A549 (cell line): ENCODE results near the gene SH3RF1. TPM values are rescaled to one million over a fixed set of nuclear protein-coding genes. Genes with fewer than 3 reads are reported as not detected.

Experiments
- ATAC-seq, 2 experiments: fragments of 200-7000 bp in 1 of 2; fragments of >200 bp in 1 of 2; cut with Nextera tagmentation in 1 of 2; cut with Tn5 transposase in 1 of 2; 3 replicates each; pipeline versions ENCODE4 v1.8.0 to v1.9.1; 2018 to 2020; ENCODE audit warnings: mild to moderate bottlenecking in 1 of 2, moderate library complexity in 1 of 2
- CTCF ChIA-PET: fragments of 300-600 bp; sonication (Branson Sonifier 250); formaldehyde crosslinking; extraction: SDS; loops from one replicate; lab custom pipeline; 2021; ENCODE audit warnings: antibody characterized with exemption, inconsistent platforms; lab: Yijun Ruan, JAX
- POLR2A ChIA-PET: fragments of 350-600 bp; formaldehyde crosslinking; extraction: SDS; loops from one replicate; lab custom pipeline; 2021; ENCODE audit warnings: antibody characterized with exemption, inconsistent platforms; lab: Yijun Ruan, JAX
- DNase-seq, 2 experiments: peaks; one replicate each; pipeline versions ENCODE4 v3.0.0 to v3.0.0-alpha.2; 2011 to 2016; ENCODE audit warnings: low read depth in 1 of 2, low spot score in 1 of 2
- FAIRE-seq: peaks from 2 replicates; lab custom pipeline; 2011; peaks lifted over from hg19 to GRCh38; lab: Jason Lieb, UNC
- H3K27ac ChIP-seq, 2 experiments: fragments of >200 bp; sonication (Bioruptor Twin); formaldehyde crosslinking; 3 replicates each; pipeline ENCODE4 v1.5.1; 2016 to 2017
- H3K4me1 ChIP-seq: fragments of >200 bp; sonication (Bioruptor Twin); formaldehyde crosslinking; 3 replicates; pipeline ENCODE4 v1.6.1; 2016
- H3K4me2 ChIP-seq: fragments of >200 bp; sonication (Bioruptor Twin); formaldehyde crosslinking; 3 replicates; pipeline ENCODE4 v1.6.1; 2016
- H3K4me3 ChIP-seq: fragments of >200 bp; sonication (Bioruptor Twin); formaldehyde crosslinking; 3 replicates; pipeline ENCODE4 v1.5.1; 2016
- H3K9me3 ChIP-seq: fragments of >200 bp; sonication (Bioruptor Twin); formaldehyde crosslinking; 3 replicates; pipeline ENCODE4 v1.6.1; 2016
- CHD4 ChIP-seq: fragments of 200-600 bp; sonication (generic); IDR thresholded peaks from 2 replicates; pipeline ENCODE4 v1.6.1; 2016; ENCODE audit warnings: antibody characterized with exemption, mild to moderate bottlenecking, borderline replicate concordance
- EHMT2 ChIP-seq: fragments of 200-600 bp; sonication (generic); IDR thresholded peaks from 2 replicates; pipeline ENCODE4 v1.6.1; 2016; ENCODE audit warnings: antibody characterized with exemption, low read depth, mild to moderate bottlenecking, moderate library complexity
- HOXA7 ChIP-seq: fragments of 250-450 bp; sonication (Bioruptor Pico); IDR thresholded peaks from 2 replicates; pipeline ENCODE4 v1.5.0; 2020; ENCODE audit warnings: mild to moderate bottlenecking, moderate library complexity
- HOXB13 ChIP-seq: fragments of 250-450 bp; sonication (Bioruptor Pico); IDR thresholded peaks from 2 replicates; pipeline ENCODE4 v1.5.0; 2020; ENCODE audit warnings: low read depth, mild to moderate bottlenecking, moderate library complexity
- HOXB5 ChIP-seq: fragments of 250-450 bp; sonication (Bioruptor Pico); IDR thresholded peaks from 2 replicates; pipeline ENCODE4 v1.5.0; 2020; ENCODE audit warnings: mild to moderate bottlenecking, moderate library complexity
- JUN ChIP-seq, 2 experiments: fragments of >200 bp; sonication (Bioruptor Twin); formaldehyde crosslinking; IDR thresholded peaks; 2 replicates in 1 of 2; 3 replicates in 1 of 2; pipeline ENCODE4 v1.6.1; 2016 to 2017
- KDM1A ChIP-seq: fragments of 200-600 bp; sonication (generic); IDR thresholded peaks from 2 replicates; pipeline ENCODE4 v1.6.1; 2016; ENCODE audit warnings: low read depth, mild to moderate bottlenecking
- MAFK ChIP-seq: fragments of 450-650 bp; IDR thresholded peaks from 2 replicates; pipeline ENCODE4 v1.6.1; 2014; ENCODE audit not compliant: partially characterized antibody
- NPAS2 ChIP-seq: fragments of 250-450 bp; sonication (Bioruptor Pico); IDR thresholded peaks from 2 replicates; pipeline ENCODE4 v1.8.0; 2022; ENCODE audit warnings: mild to moderate bottlenecking, moderate library complexity, borderline replicate concordance
- RAD21 ChIP-seq, 2 experiments: fragments of >200 bp in 1 of 2; sonication (Bioruptor Twin) in 1 of 2; formaldehyde crosslinking in 1 of 2; IDR thresholded peaks in 1 of 2; conservative IDR thresholded peaks in 1 of 2; 2 replicates in 1 of 2; 3 replicates in 1 of 2; pipeline ENCODE4 v1.6.1; 2012 to 2018; ENCODE audit warnings: inconsistent platforms in 1 of 2
- TFCP2L1 ChIP-seq: fragments of 250-450 bp; sonication (Bioruptor Pico); IDR thresholded peaks from 2 replicates; pipeline ENCODE4 v1.5.0; 2021; ENCODE audit warnings: mild to moderate bottlenecking
- ZFP36 ChIP-seq: fragments of 450-650 bp; IDR thresholded peaks from 2 replicates; pipeline ENCODE4 v1.6.1; 2014; ENCODE audit warnings: borderline replicate concordance; ENCODE audit not compliant: partially characterized antibody
- WGBS: methylation state at CpG from one replicate; pipeline ENCODE4 v1.1.6; 2017; ENCODE audit errors: missing lambda C conversion rate; 5-methylcytosine and 5-hydroxymethylcytosine counted together
- polyA plus RNA-seq, 4 experiments: library from polyadenylated mRNA; depleted of rRNA in 3 of 4; stranded (reverse); fragments of >200 nt; fragmentation: RNase III in 1 of 4; extraction: RNeasy Plus Mini Kit Qiagen cat#74134 plus additional on column Dnase treatment in 1 of 4; gene quantifications; 2 replicates in 3 of 4; 3 replicates in 1 of 4; pipeline ENCODE4 v1.2.3, GENCODE V29; 2011 to 2017
- TF ChIP-seq, protein P1 (sequence below): fragments of 200-600 bp; sonication (generic); IDR thresholded peaks from 2 replicates; pipeline ENCODE4 v1.6.1; 2016; ENCODE audit warnings: antibody characterized with exemption, mild to moderate bottlenecking, moderate library complexity
- TF ChIP-seq, protein P2 (sequence below): fragments of 150-350 bp; IDR thresholded peaks from 2 replicates; pipeline ENCODE4 v1.6.1; 2014; ENCODE audit warnings: low read depth, mild to moderate bottlenecking, low read length
- TF ChIP-seq, protein P3 (sequence below): fragments of 450-650 bp; IDR thresholded peaks from 2 replicates; pipeline ENCODE4 v1.6.1; 2014; ENCODE audit warnings: antibody characterized with exemption

The SH3RF1 gene
- polyA plus RNA-seq, 2 of the 4 experiments (the other 2 are of a cell fraction), result 8.0 to 15.1 TPM

DNA sequence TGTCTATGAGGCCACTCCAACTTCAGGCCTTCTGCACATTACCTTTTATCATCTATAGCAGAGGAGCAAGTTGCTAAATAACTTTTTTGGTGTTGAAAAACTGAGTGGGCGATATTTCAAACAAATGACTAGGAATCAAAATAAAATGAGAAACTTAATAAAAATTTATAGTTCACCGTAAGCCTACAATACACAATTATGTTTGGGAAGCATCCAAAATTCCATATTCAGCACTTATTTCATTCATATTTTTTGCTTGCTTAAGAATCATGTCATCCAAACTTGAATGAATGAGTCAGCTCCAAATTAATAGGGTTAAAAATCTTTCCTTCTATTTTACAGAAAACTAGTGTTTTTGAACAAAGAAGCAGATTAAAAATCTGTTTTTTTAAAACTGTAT, 119.1 kb downstream of the SH3RF1 start:
- no peak overlapping the region for H3K4me2 ChIP-seq
- H3K9me3 ChIP-seq, result no peaks in the 10 kb centered on the region
- WGBS, result 80% methylated on average over 2 of the region's 2 CpGs
- H3K27ac ChIP-seq, result no peak overlapping the region
- H3K4me1 ChIP-seq, result peaks cover 31% of the 10 kb centered on the region
- DNase-seq (no peak), ATAC-seq (no peak), FAIRE-seq (no peak)
- ChIA-PET POLR2A (no interaction called here), CTCF (interaction anchor here (1.3 to 1.7 kb wide), 4 partner anchors 11 to 51 kb away, joined by 3 to 4 read pairs (median 3); no protein-coding TSS in a partner anchor)
- H3K4me3 ChIP-seq, result no peak overlapping the region
- TF ChIP-seq, protein P1, sequence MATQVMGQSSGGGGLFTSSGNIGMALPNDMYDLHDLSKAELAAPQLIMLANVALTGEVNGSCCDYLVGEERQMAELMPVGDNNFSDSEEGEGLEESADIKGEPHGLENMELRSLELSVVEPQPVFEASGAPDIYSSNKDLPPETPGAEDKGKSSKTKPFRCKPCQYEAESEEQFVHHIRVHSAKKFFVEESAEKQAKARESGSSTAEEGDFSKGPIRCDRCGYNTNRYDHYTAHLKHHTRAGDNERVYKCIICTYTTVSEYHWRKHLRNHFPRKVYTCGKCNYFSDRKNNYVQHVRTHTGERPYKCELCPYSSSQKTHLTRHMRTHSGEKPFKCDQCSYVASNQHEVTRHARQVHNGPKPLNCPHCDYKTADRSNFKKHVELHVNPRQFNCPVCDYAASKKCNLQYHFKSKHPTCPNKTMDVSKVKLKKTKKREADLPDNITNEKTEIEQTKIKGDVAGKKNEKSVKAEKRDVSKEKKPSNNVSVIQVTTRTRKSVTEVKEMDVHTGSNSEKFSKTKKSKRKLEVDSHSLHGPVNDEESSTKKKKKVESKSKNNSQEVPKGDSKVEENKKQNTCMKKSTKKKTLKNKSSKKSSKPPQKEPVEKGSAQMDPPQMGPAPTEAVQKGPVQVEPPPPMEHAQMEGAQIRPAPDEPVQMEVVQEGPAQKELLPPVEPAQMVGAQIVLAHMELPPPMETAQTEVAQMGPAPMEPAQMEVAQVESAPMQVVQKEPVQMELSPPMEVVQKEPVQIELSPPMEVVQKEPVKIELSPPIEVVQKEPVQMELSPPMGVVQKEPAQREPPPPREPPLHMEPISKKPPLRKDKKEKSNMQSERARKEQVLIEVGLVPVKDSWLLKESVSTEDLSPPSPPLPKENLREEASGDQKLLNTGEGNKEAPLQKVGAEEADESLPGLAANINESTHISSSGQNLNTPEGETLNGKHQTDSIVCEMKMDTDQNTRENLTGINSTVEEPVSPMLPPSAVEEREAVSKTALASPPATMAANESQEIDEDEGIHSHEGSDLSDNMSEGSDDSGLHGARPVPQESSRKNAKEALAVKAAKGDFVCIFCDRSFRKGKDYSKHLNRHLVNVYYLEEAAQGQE, result no peak
- TF ChIP-seq RAD21 (conservative IDR thresholded peaks at IDR 0.05 in 1 of 2, IDR thresholded peaks at IDR 0.05 in 1 of 2) (no peak), MAFK (peak; percentile 42)

DNA sequence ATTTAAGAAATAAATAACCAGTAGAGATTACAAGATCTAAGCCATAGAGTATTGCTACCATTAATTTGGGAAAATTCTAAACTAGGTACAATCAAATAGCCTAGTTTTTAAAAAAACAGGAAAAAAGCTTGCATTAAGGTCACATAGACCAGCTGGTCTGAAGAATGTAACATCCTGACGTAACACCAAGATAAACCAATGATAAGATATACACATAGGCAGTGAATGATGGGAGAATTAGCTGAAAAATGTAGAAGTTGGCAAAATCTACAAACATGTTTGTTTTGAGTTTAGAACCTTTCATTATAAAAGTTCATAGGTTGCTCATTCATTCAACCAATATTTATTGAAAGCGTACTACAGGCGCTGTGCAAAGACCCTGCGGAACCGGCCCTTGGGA, 120.0 kb downstream of the SH3RF1 start:
- ATAC-seq, result no peak
- CTCF ChIA-PET, result interaction anchor here (1.3 to 1.7 kb wide), 3 partner anchors 14 to 52 kb away, joined by 3 to 4 read pairs (median 3); no protein-coding TSS in a partner anchor

DNA sequence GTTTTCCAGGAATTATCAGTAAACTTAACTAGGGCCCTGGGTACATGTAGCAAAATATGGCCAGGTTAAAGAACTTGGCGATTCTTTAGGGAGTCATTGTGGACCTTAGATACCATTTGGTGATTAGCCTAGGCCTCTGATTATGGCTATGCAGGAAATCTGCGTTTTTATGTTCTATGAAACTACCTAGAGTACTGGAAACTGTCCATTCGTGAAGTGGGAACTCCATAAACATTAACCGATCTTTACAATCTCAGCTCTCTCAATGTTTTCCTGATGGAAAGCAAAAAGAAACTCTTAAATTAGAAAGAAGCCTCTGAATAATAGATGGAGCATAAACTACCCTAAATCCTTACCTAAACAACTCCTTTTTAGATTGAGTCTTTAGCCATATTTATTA, 121.9 kb downstream of the SH3RF1 start:
- no peak overlapping the region for H3K4me3 ChIP-seq
- ChIA-PET POLR2A (no interaction called here), CTCF (no interaction called here)
- TF ChIP-seq JUN (IDR thresholded peaks at IDR 0.05), result no peak
- TF ChIP-seq HOXB5 (CRISPR knock-in tag), result no peak
- no peak for TF ChIP-seq HOXB13
- TF ChIP-seq KDM1A, result no peak
- TF ChIP-seq ZFP36, result no peak
- no peak for TF ChIP-seq HOXA7
- TF ChIP-seq, protein P2, sequence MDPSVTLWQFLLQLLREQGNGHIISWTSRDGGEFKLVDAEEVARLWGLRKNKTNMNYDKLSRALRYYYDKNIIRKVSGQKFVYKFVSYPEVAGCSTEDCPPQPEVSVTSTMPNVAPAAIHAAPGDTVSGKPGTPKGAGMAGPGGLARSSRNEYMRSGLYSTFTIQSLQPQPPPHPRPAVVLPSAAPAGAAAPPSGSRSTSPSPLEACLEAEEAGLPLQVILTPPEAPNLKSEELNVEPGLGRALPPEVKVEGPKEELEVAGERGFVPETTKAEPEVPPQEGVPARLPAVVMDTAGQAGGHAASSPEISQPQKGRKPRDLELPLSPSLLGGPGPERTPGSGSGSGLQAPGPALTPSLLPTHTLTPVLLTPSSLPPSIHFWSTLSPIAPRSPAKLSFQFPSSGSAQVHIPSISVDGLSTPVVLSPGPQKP, result no peak
- TF ChIP-seq, protein P3, sequence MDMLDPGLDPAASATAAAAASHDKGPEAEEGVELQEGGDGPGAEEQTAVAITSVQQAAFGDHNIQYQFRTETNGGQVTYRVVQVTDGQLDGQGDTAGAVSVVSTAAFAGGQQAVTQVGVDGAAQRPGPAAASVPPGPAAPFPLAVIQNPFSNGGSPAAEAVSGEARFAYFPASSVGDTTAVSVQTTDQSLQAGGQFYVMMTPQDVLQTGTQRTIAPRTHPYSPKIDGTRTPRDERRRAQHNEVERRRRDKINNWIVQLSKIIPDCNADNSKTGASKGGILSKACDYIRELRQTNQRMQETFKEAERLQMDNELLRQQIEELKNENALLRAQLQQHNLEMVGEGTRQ, result no peak
- TF ChIP-seq CHD4, result no peak
- no peak for TF ChIP-seq TFCP2L1 (CRISPR knock-in tag)
- TF ChIP-seq EHMT2, result no peak
- H3K4me1 ChIP-seq, result peaks cover 24% of the 10 kb centered on the region
- FAIRE-seq (no peak), DNase-seq (no peak), ATAC-seq (no peak)
- H3K9me3 ChIP-seq, result no peaks in the 10 kb centered on the region
- H3K4me2 ChIP-seq, result no peak overlapping the region
- no peak overlapping the region for H3K27ac ChIP-seq
- WGBS, result 89% methylated on average over 4 of the region's 4 CpGs

More for the DNA sequence above, 120.0 kb downstream of the SH3RF1 start:
- TF ChIP-seq NPAS2 (CRISPR knock-in tag) (no peak), HOXA7 (no peak)
- Histone ChIP-seq H3K27ac (no peak overlapping the region), H3K9me3 (no peaks in the 10 kb centered on the region), H3K4me2 (no peak overlapping the region), H3K4me1 (peaks cover 31% of the 10 kb centered on the region), H3K4me3 (no peak overlapping the region)
- POLR2A ChIA-PET, result no interaction called here
- WGBS, result 90% methylated on average over 5 of the region's 5 CpGs
- no peak for FAIRE-seq
- DNase-seq, result no peak
